ENCODE measurements around the gene PTGFRN.

- TF ChIP-seq HNF4G (IDR thresholded peaks at IDR 0.05), result no peak
- TF ChIP-seq, protein P1, sequence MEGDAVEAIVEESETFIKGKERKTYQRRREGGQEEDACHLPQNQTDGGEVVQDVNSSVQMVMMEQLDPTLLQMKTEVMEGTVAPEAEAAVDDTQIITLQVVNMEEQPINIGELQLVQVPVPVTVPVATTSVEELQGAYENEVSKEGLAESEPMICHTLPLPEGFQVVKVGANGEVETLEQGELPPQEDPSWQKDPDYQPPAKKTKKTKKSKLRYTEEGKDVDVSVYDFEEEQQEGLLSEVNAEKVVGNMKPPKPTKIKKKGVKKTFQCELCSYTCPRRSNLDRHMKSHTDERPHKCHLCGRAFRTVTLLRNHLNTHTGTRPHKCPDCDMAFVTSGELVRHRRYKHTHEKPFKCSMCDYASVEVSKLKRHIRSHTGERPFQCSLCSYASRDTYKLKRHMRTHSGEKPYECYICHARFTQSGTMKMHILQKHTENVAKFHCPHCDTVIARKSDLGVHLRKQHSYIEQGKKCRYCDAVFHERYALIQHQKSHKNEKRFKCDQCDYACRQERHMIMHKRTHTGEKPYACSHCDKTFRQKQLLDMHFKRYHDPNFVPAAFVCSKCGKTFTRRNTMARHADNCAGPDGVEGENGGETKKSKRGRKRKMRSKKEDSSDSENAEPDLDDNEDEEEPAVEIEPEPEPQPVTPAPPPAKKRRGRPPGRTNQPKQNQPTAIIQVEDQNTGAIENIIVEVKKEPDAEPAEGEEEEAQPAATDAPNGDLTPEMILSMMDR (IDR thresholded peaks at IDR 0.05; ENCODE audit: low read depth, low read length, missing input control), result no peak
- no peak for TF ChIP-seq GABPA (IDR thresholded peaks at IDR 0.05 in 1 of 2, conservative IDR thresholded peaks at IDR 0.05 in 1 of 2)
- TF ChIP-seq YY1 (IDR thresholded peaks at IDR 0.05), result no peak
- TF ChIP-seq RXRA (IDR thresholded peaks at IDR 0.05), result no peak
- TF ChIP-seq ATF3 (IDR thresholded peaks at IDR 0.05), result no peak
- TF ChIP-seq TAF1 (conservative IDR thresholded peaks at IDR 0.05), result no peak
Measured at GRCh38 chr1:116886291-116886878, 23.3 kb upstream of the PTGFRN start.
